Measurements from ENCODE around the gene MLKL. TPM values are rescaled to one million over a fixed set of nuclear protein-coding genes. Genes with fewer than 3 reads are reported as not detected.

The MLKL gene
- polyA plus RNA-seq, 1 experiment = 5.8 TPM

- ChIA-PET POLR2A (interaction anchor here (0.8 kb wide), 1 partner anchor 18 kb away, joined by 3 read pairs; no protein-coding TSS in a partner anchor), CTCF (interaction anchor here (2.1 to 3.3 kb wide), 2 partner anchors 18 to 119 kb away, joined by 10 to 14 read pairs; no protein-coding TSS in a partner anchor)
- Histone ChIP-seq H3K4me3 (ENCODE audit: low read depth, low read length) (no peak overlapping the region), H3K9me3 (ENCODE audit: control insufficient read depth, insufficient read depth, low read length) (no peaks in the 10 kb centered on the region; the same call in 1 of the 2 replicates), H3K27me3 (ENCODE audit: control insufficient read depth, insufficient read depth, low read length) (no peaks in the 10 kb centered on the region), H3K27ac (ENCODE audit: low read depth, low read length) (no peak overlapping the region)
- DNase-seq (ENCODE audit: low read depth, low spot score) = no peak
- no peak for TF ChIP-seq CTCF (IDR thresholded peaks at IDR 0.05; ENCODE audit: low read depth, low read length)
These were observed 42.5 kb upstream of the MLKL start for GRCh38 chr16:74743045-74743667.

GRCh38 chr16:74742051-74742481 lies 41.4 kb upstream of the MLKL start:
- H3K4me3 ChIP-seq (ENCODE audit: low read depth, low read length) = no peak overlapping the region
- ChIA-PET CTCF (interaction anchor here (3.3 kb wide), 1 partner anchor 120 kb away, joined by 10 read pairs; no protein-coding TSS in a partner anchor), POLR2A (no interaction called here)
- no peak overlapping the region for H3K27ac ChIP-seq (ENCODE audit: low read depth, low read length)
- no peak for TF ChIP-seq CTCF (IDR thresholded peaks at IDR 0.05; ENCODE audit: low read depth, low read length)
- no peaks in the 10 kb centered on the region; the same call in 1 of the 2 replicates for H3K9me3 ChIP-seq (ENCODE audit: control insufficient read depth, insufficient read depth, low read length)
- no peaks in the 10 kb centered on the region for H3K27me3 ChIP-seq (ENCODE audit: control insufficient read depth, insufficient read depth, low read length)
- DNase-seq (ENCODE audit: low read depth, low spot score) = no peak

GRCh38 chr16:74740795-74741304 lies 40.2 kb upstream of the MLKL start:
- DNase-seq (ENCODE audit: low read depth, low spot score) = no peak
- POLR2A ChIA-PET = no interaction called here

GRCh38 chr16:74739275-74739674 lies 38.6 kb upstream of the MLKL start:
- no peak for TF ChIP-seq CTCF (IDR thresholded peaks at IDR 0.05; ENCODE audit: low read depth, low read length)
- Histone ChIP-seq H3K27ac (ENCODE audit: low read depth, low read length) (no peak overlapping the region), H3K4me3 (ENCODE audit: low read depth, low read length) (no peak overlapping the region), H3K9me3 (ENCODE audit: control insufficient read depth, insufficient read depth, low read length) (no peaks in the 10 kb centered on the region; the same call in 1 of the 2 replicates), H3K27me3 (ENCODE audit: control insufficient read depth, insufficient read depth, low read length) (no peaks in the 10 kb centered on the region)
- no peak for DNase-seq (ENCODE audit: low read depth, low spot score)
- ChIA-PET CTCF (interaction anchor here (1.0 kb wide), 1 partner anchor 14 kb away, joined by 5 read pairs; no protein-coding TSS in a partner anchor), POLR2A (no interaction called here)

More at GRCh38 chr16:74740795-74741304, 40.2 kb upstream of the MLKL start:
- no peak for TF ChIP-seq CTCF (IDR thresholded peaks at IDR 0.05; ENCODE audit: low read depth, low read length)
- CTCF ChIA-PET = interaction anchor here (3.3 kb wide), 1 partner anchor 122 kb away, joined by 10 read pairs; no protein-coding TSS in a partner anchor
- no peak overlapping the region for H3K27ac ChIP-seq (ENCODE audit: low read depth, low read length)
- H3K9me3 ChIP-seq (ENCODE audit: control insufficient read depth, insufficient read depth, low read length) = no peaks in the 10 kb centered on the region; the same call in 1 of the 2 replicates
- no peak overlapping the region for H3K4me3 ChIP-seq (ENCODE audit: low read depth, low read length)
- no peaks in the 10 kb centered on the region for H3K27me3 ChIP-seq (ENCODE audit: control insufficient read depth, insufficient read depth, low read length)

GRCh38 chr16:74738816-74739215 lies 38.2 kb upstream of the MLKL start:
- Histone ChIP-seq H3K27ac (ENCODE audit: low read depth, low read length) (no peak overlapping the region), H3K4me3 (ENCODE audit: low read depth, low read length) (no peak overlapping the region), H3K9me3 (ENCODE audit: control insufficient read depth, insufficient read depth, low read length) (no peaks in the 10 kb centered on the region; the same call in 1 of the 2 replicates), H3K27me3 (ENCODE audit: control insufficient read depth, insufficient read depth, low read length) (no peaks in the 10 kb centered on the region)
- no peak for DNase-seq (ENCODE audit: low read depth, low spot score)
- POLR2A ChIA-PET = no interaction called here
- no peak for TF ChIP-seq CTCF (IDR thresholded peaks at IDR 0.05; ENCODE audit: low read depth, low read length)
- CTCF ChIA-PET = interaction anchor here (0.5 to 1.0 kb wide), 2 partner anchors 10 to 13 kb away, joined by 5 to 7 read pairs; no protein-coding TSS in a partner anchor

Measured in AG04450 (cell line).